Activated CD4-positive, alpha-beta T cell treated with anti-CD3 and anti-CD28 coated beads for 36 hours (primary cell): ENCODE data around the gene SLC29A3. TPM values are rescaled to one million over a fixed set of nuclear protein-coding genes. Genes with fewer than 3 reads are reported as not detected.
"Not testable (repeated sequence)": the region's sequence is repeated elsewhere in the genome, so short reads cannot be mapped to it uniquely, and the experiment has no call there.

Source experiments
- ATAC-seq: fragments of 200-7000 bp; cut with Tn5 transposase; one replicate; pipeline ENCODE4 v1.10.0; 2021; ENCODE audit warnings: mild to moderate bottlenecking, moderate library complexity
- CTCF ChIA-PET: fragments of 350-600 bp; sonication (Branson Sonifier 250); formaldehyde crosslinking; loops from one replicate; lab custom pipeline; 2021; ENCODE audit warnings: antibody characterized with exemption; lab: Charles Lee
- POLR2A ChIA-PET: fragments of 350-600 bp; sonication (Branson Sonifier 250); formaldehyde crosslinking; loops from one replicate; lab custom pipeline; 2021; ENCODE audit warnings: antibody characterized with exemption, inconsistent platforms; lab: Charles Lee
- DNase-seq: peaks from one replicate; pipeline ENCODE4 v3.0.0-alpha.2; 2020
- H3K27ac Mint-ChIP-seq: one replicate; pipeline ENCODE4 v1.8.0; 2021; ENCODE audit warnings: mixed read lengths
- H3K27me3 Mint-ChIP-seq: one replicate; pipeline ENCODE4 v1.8.0; 2021; ENCODE audit warnings: mixed read lengths
- H3K36me3 Mint-ChIP-seq: one replicate; pipeline ENCODE4 v1.8.0; 2021; ENCODE audit warnings: low read depth, mixed read lengths
- H3K4me1 Mint-ChIP-seq: one replicate; pipeline ENCODE4 v1.8.0; 2021; ENCODE audit warnings: mixed read lengths
- H3K4me3 Mint-ChIP-seq: one replicate; pipeline ENCODE4 v1.8.0; 2021; ENCODE audit warnings: mild to moderate bottlenecking, moderate library complexity, mixed read lengths
- H3K9me3 Mint-ChIP-seq: one replicate; pipeline ENCODE4 v1.8.0; 2021; ENCODE audit warnings: low read depth, mixed read lengths
- intact Hi-C, 2 experiments: fragments of 100-400 bp; cut with DNase I in 1 of 2; cut with micrococcal nuclease in 1 of 2; formaldehyde crosslinking; loops; one replicate each; pipeline versions ENCODE4 v1.14.2 to v1.15.1; 2022 to 2024; cut with DNase I, micrococcal nuclease
- total RNA-seq, 2 experiments: library from RNA; stranded (reverse); gene quantifications; one replicate each; pipeline ENCODE4 v1.2.3, GENCODE V29; 2021

The SLC29A3 gene
- 1 to 10 TPM; 2.4 to 2.6 TPM for total RNA-seq

- peak; percentile 94 for DNase-seq
- ChIA-PET CTCF (interaction anchor here (0.6 to 2.6 kb wide), 15 partner anchors 10 to 699 kb away, joined by 3 to 12 read pairs (median 3); no protein-coding TSS in a partner anchor), POLR2A (interaction anchor here (0.5 to 0.6 kb wide), 2 partner anchors 178 to 711 kb away, joined by 4 to 5 read pairs; no protein-coding TSS in a partner anchor)
- H3K4me3 Mint-ChIP-seq: peak within 1 kb of the TSS; percentile 85
- peaks cover 33% of the 10 kb centered on the region for H3K4me1 Mint-ChIP-seq
- intact Hi-C loops: loop anchor here (1.0 to 10.0 kb wide), 11 partner anchors 58 to 1018 kb away; partner anchors contain the start of genes PSAP (in 1 of the 2) and VSIR (in 1 of the 2)
- H3K9me3 Mint-ChIP-seq: no peaks in the 10 kb centered on the region
- ATAC-seq: peak; percentile 87
- H3K27me3 Mint-ChIP-seq: no peaks in the 10 kb centered on the region
- peak within 1 kb of the TSS; percentile 77 for H3K27ac Mint-ChIP-seq
- H3K36me3 Mint-ChIP-seq: peaks cover 13% of the 10 kb centered on the region
Measured at GRCh38 chr10:71319042-71319799, at the start of gene SLC29A3. Gene SLC29A3 (plus strand): TSS chr10:71319259. CDS start chr10:71319310, 51 bp downstream.

- Mint-ChIP-seq H3K27ac (no peak overlapping the region), H3K36me3 (no peaks in the 10 kb centered on the region), H3K9me3 (no peaks in the 10 kb centered on the region), H3K4me1 (no peaks in the 10 kb centered on the region), H3K4me3 (no peak overlapping the region), H3K27me3 (no peaks in the 10 kb centered on the region)
- no peak for DNase-seq
- intact Hi-C loops: no loop called here
- ChIA-PET POLR2A (no interaction called here), CTCF (interaction anchor here (0.6 to 1.9 kb wide), 4 partner anchors 15 to 345 kb away, joined by 3 to 5 read pairs (median 4); no protein-coding TSS in a partner anchor)
- no peak for ATAC-seq
Measured at GRCh38 chr10:71269301-71270288, 49.5 kb upstream of the SLC29A3 start.

- H3K36me3 Mint-ChIP-seq: no peaks in the 10 kb centered on the region
- DNase-seq: peak; percentile 62
Measured at GRCh38 chr10:71270301-71271220, 48.5 kb upstream of the SLC29A3 start.

GRCh38 chr10:71271662-71272055, 47.4 kb upstream of the SLC29A3 start:
- ChIA-PET CTCF (interaction anchor here (0.8 to 1.4 kb wide), 2 partner anchors 13 to 392 kb away, joined by 3 read pairs; no protein-coding TSS in a partner anchor), POLR2A (no interaction called here)
- intact Hi-C loops: no loop called here

More at GRCh38 chr10:71270301-71271220, 48.5 kb upstream of the SLC29A3 start:
- Mint-ChIP-seq H3K27ac (no peak overlapping the region), H3K27me3 (no peaks in the 10 kb centered on the region), H3K4me1 (no peaks in the 10 kb centered on the region), H3K4me3 (no peak overlapping the region), H3K9me3 (no peaks in the 10 kb centered on the region)
- CTCF ChIA-PET: interaction anchor here (0.6 to 1.9 kb wide), 5 partner anchors 14 to 390 kb away, joined by 3 to 5 read pairs (median 3); no protein-coding TSS in a partner anchor
- POLR2A ChIA-PET: interaction anchor here (0.5 kb wide), 1 partner anchor 1177 kb away, joined by 3 read pairs; no protein-coding TSS in a partner anchor
- intact Hi-C loops: no loop called here
- ATAC-seq: no peak

GRCh38 chr10:71272056-71272771, 46.8 kb upstream of the SLC29A3 start:
- Mint-ChIP-seq H3K9me3 (no peaks in the 10 kb centered on the region), H3K4me1 (no peaks in the 10 kb centered on the region), H3K27ac (no peak overlapping the region), H3K36me3 (no peaks in the 10 kb centered on the region), H3K4me3 (no peak overlapping the region), H3K27me3 (no peaks in the 10 kb centered on the region)
- ChIA-PET CTCF (interaction anchor here (1.4 kb wide), 1 partner anchor 12 kb away, joined by 3 read pairs; no protein-coding TSS in a partner anchor), POLR2A (no interaction called here)
- DNase-seq (no peak), ATAC-seq (no peak)
- intact Hi-C loops: no loop called here

More at GRCh38 chr10:71271662-71272055, 47.4 kb upstream of the SLC29A3 start:
- Mint-ChIP-seq H3K4me1 (no peaks in the 10 kb centered on the region), H3K4me3 (no peak overlapping the region), H3K27ac (no peak overlapping the region), H3K36me3 (no peaks in the 10 kb centered on the region), H3K9me3 (no peaks in the 10 kb centered on the region), H3K27me3 (no peaks in the 10 kb centered on the region)
- no peak for DNase-seq
- no peak for ATAC-seq

- H3K27ac Mint-ChIP-seq, POLR2A ChIA-PET, H3K4me3 Mint-ChIP-seq, H3K27me3 Mint-ChIP-seq, H3K9me3 Mint-ChIP-seq, H3K4me1 Mint-ChIP-seq, DNase-seq, intact Hi-C loops, H3K36me3 Mint-ChIP-seq, ATAC-seq: not testable (repeated sequence)
- CTCF ChIA-PET: interaction anchor here (1.3 to 1.4 kb wide), 2 partner anchors 12 to 336 kb away, joined by 3 read pairs; no protein-coding TSS in a partner anchor
Measured at GRCh38 chr10:71272974-71273373, 46.1 kb upstream of the SLC29A3 start.

GRCh38 chr10:71273506-71273905, 45.6 kb upstream of the SLC29A3 start:
- ChIA-PET POLR2A (no interaction called here), CTCF (interaction anchor here (0.6 to 1.3 kb wide), 2 partner anchors 336 to 1822 kb away, joined by 3 read pairs; no protein-coding TSS in a partner anchor)
- DNase-seq (no peak), ATAC-seq (no peak)
- Mint-ChIP-seq H3K27me3 (no peaks in the 10 kb centered on the region), H3K36me3 (no peaks in the 10 kb centered on the region), H3K4me1 (no peaks in the 10 kb centered on the region), H3K27ac (no peak overlapping the region), H3K9me3 (no peaks in the 10 kb centered on the region), H3K4me3 (no peak overlapping the region)
- intact Hi-C loops: no loop called here

GRCh38 chr10:71274901-71275796, 43.9 kb upstream of the SLC29A3 start:
- Mint-ChIP-seq H3K4me3 (no peak overlapping the region), H3K4me1 (no peaks in the 10 kb centered on the region), H3K9me3 (no peaks in the 10 kb centered on the region), H3K36me3 (no peaks in the 10 kb centered on the region), H3K27ac (no peak overlapping the region), H3K27me3 (no peaks in the 10 kb centered on the region)
- DNase-seq: no peak
- intact Hi-C loops: no loop called here
- ATAC-seq: no peak
- ChIA-PET POLR2A (no interaction called here), CTCF (interaction anchor here (0.6 to 1.9 kb wide), 4 partner anchors 8 to 1167 kb away, joined by 3 to 4 read pairs (median 4); no protein-coding TSS in a partner anchor)

GRCh38 chr10:71276873-71277272, 42.2 kb upstream of the SLC29A3 start:
- Mint-ChIP-seq H3K36me3 (no peaks in the 10 kb centered on the region), H3K27ac (no peak overlapping the region), H3K9me3 (no peaks in the 10 kb centered on the region), H3K4me3 (no peak overlapping the region), H3K4me1 (no peaks in the 10 kb centered on the region), H3K27me3 (no peaks in the 10 kb centered on the region)
- POLR2A ChIA-PET: no interaction called here
- no peak for ATAC-seq
- intact Hi-C loops: no loop called here
- DNase-seq: no peak
- CTCF ChIA-PET: interaction anchor here (1.9 kb wide), 1 partner anchor 10 kb away, joined by 4 read pairs; no protein-coding TSS in a partner anchor
